MCF 10A (cell line): ENCODE results near the gene STK16. TPM values are rescaled to one million over a fixed set of nuclear protein-coding genes. Genes with fewer than 3 reads are reported as not detected.

ENCODE experiments used
- BruUV-seq: library from RNA; stranded (reverse); fragments of 400-500 nt; replicated peaks from 2 replicates; lab custom pipeline; 2021; lab: Mats Ljungman, UMichigan
- CTCF ChIA-PET: fragments of 300-600 bp; sonication (Branson Sonifier 250); formaldehyde crosslinking; extraction: SDS; loops from one replicate; lab custom pipeline; 2021; ENCODE audit warnings: antibody characterized with exemption, inconsistent platforms; lab: Yijun Ruan, JAX
- POLR2A ChIA-PET: fragments of 300-600, 350-650 bp; sonication (Branson Sonifier 250); formaldehyde crosslinking; extraction: SDS; loops from one replicate; lab custom pipeline; 2020; ENCODE audit warnings: antibody characterized with exemption, inconsistent platforms; lab: Yijun Ruan, JAX
- DNase-seq: peaks from one replicate; pipeline ENCODE4 v3.0.0-alpha.2; 2018; ENCODE audit not compliant: unreplicated experiment
- H3K27ac Mint-ChIP-seq: one replicate; pipeline ENCODE4 v1.8.0; 2022; ENCODE audit warnings: mild to moderate bottlenecking, low read depth, mixed read lengths; ENCODE audit not compliant: unreplicated experiment
- H3K27me3 Mint-ChIP-seq: one replicate; pipeline ENCODE4 v1.8.0; 2022; ENCODE audit warnings: mixed read lengths; ENCODE audit not compliant: insufficient read depth, unreplicated experiment
- H3K36me3 Mint-ChIP-seq: one replicate; pipeline ENCODE4 v1.8.0; 2022; ENCODE audit warnings: mild to moderate bottlenecking, moderate library complexity, mixed read lengths; ENCODE audit not compliant: insufficient read depth, unreplicated experiment
- H3K4me1 Mint-ChIP-seq: one replicate; pipeline ENCODE4 v1.8.0; 2022; ENCODE audit warnings: mixed read lengths; ENCODE audit not compliant: insufficient read depth, unreplicated experiment
- H3K4me3 Mint-ChIP-seq: one replicate; pipeline ENCODE4 v1.8.0; 2022; ENCODE audit warnings: mild to moderate bottlenecking, moderate library complexity, mixed read lengths; ENCODE audit not compliant: unreplicated experiment
- H3K9me3 Mint-ChIP-seq: one replicate; pipeline ENCODE4 v1.8.0; 2022; ENCODE audit warnings: mixed read lengths; ENCODE audit not compliant: unreplicated experiment
- intact Hi-C: fragments of 100-400 bp; cut with micrococcal nuclease; formaldehyde crosslinking; loops from 2 replicates; pipeline ENCODE4 v1.14.1; 2022
- total RNA-seq: library from RNA; stranded (reverse); gene quantifications from 2 replicates; pipeline ENCODE4 v1.2.3, GENCODE V29; 2022
- TF ChIP-seq, protein P1 (sequence below): fragments of 200-600 bp; IDR thresholded peaks from one replicate; pipeline ENCODE4 v1.8.0; 2022; ENCODE audit warnings: antibody characterized with exemption, mild to moderate bottlenecking; ENCODE audit not compliant: unreplicated experiment

STK16 gene
- total RNA-seq, 1 experiment from 2014 or later = 33.4 TPM

DNA sequence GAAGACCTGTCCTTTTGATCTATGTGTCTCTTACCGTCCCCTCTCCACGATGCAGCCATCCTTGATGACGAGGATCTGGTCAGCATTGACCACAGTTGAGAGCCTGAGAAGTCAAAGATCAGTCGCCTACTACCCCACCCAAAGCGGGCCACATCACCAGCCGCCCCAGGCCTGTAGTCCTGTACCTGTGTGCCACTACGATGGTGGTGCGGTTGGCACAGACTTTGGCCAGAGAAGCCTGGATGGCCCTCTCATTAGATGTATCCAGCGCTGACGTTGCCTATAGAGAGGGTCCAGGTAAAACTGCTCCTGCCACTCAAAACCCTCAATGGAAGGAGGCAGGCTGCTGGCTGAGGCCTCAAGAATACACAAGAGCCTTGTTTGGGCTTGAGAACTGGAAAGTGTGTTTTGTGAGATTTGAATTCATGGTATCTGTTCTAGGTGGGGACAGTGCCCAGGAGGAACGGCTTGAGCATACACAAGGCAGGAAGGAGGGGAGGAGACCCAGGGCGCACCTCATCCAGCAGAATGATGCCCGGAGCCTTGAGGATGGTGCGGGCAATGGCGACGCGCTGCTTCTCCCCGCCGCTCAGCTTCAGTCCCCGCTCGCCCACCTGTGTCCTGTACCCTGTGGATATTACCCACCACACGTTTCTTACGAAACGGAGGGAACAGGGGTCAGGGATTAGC, 34.9 kb upstream of the STK16 start:
- H3K36me3 Mint-ChIP-seq = peaks cover 62% of the 10 kb centered on the region
- H3K4me3 Mint-ChIP-seq = no peak overlapping the region
- no peaks in the 10 kb centered on the region for H3K27me3 Mint-ChIP-seq
- no peak for DNase-seq
- H3K4me1 Mint-ChIP-seq = peaks cover 15% of the 10 kb centered on the region
- no peaks in the 10 kb centered on the region for H3K9me3 Mint-ChIP-seq
- intact Hi-C loops = no loop called here
- CTCF ChIA-PET = no interaction called here
- POLR2A ChIA-PET = interaction anchor here (2.7 kb wide), 1 partner anchor 20 kb away, joined by 12 read pairs; the partner anchor contains the start of genes ANKZF1 and ATG9A
- TF ChIP-seq, protein P1, sequence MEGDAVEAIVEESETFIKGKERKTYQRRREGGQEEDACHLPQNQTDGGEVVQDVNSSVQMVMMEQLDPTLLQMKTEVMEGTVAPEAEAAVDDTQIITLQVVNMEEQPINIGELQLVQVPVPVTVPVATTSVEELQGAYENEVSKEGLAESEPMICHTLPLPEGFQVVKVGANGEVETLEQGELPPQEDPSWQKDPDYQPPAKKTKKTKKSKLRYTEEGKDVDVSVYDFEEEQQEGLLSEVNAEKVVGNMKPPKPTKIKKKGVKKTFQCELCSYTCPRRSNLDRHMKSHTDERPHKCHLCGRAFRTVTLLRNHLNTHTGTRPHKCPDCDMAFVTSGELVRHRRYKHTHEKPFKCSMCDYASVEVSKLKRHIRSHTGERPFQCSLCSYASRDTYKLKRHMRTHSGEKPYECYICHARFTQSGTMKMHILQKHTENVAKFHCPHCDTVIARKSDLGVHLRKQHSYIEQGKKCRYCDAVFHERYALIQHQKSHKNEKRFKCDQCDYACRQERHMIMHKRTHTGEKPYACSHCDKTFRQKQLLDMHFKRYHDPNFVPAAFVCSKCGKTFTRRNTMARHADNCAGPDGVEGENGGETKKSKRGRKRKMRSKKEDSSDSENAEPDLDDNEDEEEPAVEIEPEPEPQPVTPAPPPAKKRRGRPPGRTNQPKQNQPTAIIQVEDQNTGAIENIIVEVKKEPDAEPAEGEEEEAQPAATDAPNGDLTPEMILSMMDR = no peak
- peak overlapping the region; percentile 27 for H3K27ac Mint-ChIP-seq
- no TSS peak for BruUV-seq

DNA sequence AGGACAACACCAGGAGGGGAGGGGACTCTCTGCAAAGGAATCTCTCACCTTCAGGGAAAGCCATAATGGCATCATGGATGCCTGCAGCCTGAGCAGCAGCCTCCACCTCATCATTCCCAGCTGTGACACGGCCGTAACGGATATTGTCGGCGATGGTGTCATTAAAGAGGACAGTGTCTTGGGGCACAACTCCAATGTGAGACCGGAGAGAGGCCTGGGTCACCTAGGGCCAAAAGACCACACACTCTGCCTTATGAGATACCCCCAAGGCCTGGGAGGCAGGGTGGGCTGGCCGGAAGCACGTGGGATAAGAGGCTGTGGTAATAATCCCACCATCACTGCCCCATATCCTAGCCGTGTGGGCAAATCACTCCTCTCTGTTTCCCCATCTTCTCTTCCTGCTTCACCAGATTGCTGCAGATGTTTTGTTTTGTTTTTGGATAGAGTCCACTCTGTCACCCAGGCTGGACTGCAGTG, 34.4 kb upstream of the STK16 start:
- Mint-ChIP-seq H3K4me1 (peaks cover 15% of the 10 kb centered on the region), H3K27ac (no peak overlapping the region), H3K27me3 (no peaks in the 10 kb centered on the region), H3K4me3 (no peak overlapping the region), H3K36me3 (peaks cover 62% of the 10 kb centered on the region), H3K9me3 (no peaks in the 10 kb centered on the region)
- intact Hi-C loops = no loop called here
- no TSS peak for BruUV-seq
- TF ChIP-seq, protein P1 = no peak
- DNase-seq = no peak
- CTCF ChIA-PET = interaction anchor here (0.6 to 1.8 kb wide), 5 partner anchors 39 to 844 kb away, joined by 3 to 6 read pairs (median 4); no protein-coding TSS in a partner anchor
- POLR2A ChIA-PET = interaction anchor here (0.7 kb wide), 1 partner anchor 34 kb away, joined by 3 read pairs; no protein-coding TSS in a partner anchor

DNA sequence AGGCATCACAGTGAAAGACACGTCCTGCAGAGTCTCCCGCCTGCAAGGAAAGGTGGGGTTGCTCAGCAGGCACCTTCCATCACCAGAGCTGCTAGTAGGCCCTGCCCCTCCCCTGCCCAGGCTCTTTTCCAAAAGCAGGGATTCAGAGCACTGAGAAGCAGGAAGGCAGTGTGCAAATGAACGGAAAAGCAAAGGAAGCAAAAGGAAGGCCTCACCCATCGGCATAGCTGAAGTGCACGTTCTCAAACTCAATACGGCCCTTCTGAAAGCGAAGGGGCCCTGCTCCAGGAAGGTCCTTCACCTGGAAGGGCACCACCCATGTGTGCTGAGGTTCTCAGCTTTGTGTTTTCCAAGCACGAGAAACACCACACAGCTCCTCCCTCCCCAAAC, 32.3 kb upstream of the STK16 start:
- peaks cover 7% of the 10 kb centered on the region for H3K4me1 Mint-ChIP-seq
- no peak overlapping the region for H3K27ac Mint-ChIP-seq
- intact Hi-C loops = no loop called here
- no peak overlapping the region for H3K4me3 Mint-ChIP-seq
- H3K27me3 Mint-ChIP-seq = no peaks in the 10 kb centered on the region
- TF ChIP-seq, protein P1 = no peak
- no peak for DNase-seq
- peaks cover 67% of the 10 kb centered on the region for H3K36me3 Mint-ChIP-seq
- POLR2A ChIA-PET = interaction anchor here (2.0 kb wide), 1 partner anchor 16 kb away, joined by 7 read pairs; the partner anchor contains the start of genes ANKZF1 and ATG9A
- no TSS peak for BruUV-seq
- no peaks in the 10 kb centered on the region for H3K9me3 Mint-ChIP-seq
- CTCF ChIA-PET = interaction anchor here (0.6 to 1.0 kb wide), 5 partner anchors 20 to 250 kb away, joined by 3 to 4 read pairs (median 4); no protein-coding TSS in a partner anchor

DNA sequence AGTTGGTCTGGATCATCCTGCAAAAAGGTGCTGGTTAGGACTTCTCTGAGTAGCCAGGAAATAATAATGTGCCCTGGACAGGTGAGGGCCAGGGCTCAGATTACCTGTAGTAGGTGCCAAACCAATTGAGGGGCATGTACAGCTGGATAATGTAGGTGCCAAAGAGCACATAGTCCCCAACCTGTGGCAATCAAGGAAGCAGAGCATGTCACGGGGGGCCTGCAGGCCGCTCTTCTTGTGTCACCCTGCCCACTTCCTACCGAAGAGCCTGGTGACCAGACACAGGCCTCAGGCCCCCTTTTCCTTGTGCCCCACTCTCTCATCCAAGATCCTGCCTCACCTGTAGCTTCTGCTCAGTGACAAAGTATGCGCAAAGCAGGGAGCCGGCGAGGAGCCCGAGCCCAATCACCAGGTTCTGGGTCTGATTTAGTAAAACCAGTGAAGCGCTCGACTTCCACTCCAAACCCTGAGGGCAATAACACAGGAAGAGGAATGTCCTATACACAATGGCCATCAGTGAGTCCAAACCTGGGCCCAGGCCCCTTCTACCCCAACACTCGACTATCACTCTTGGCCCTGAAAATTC, 31.7 kb upstream of the STK16 start:
- Mint-ChIP-seq H3K9me3 (no peaks in the 10 kb centered on the region), H3K4me3 (no peak overlapping the region), H3K4me1 (peaks cover 1% of the 10 kb centered on the region), H3K27me3 (no peaks in the 10 kb centered on the region), H3K27ac (peak overlapping the region; percentile 40), H3K36me3 (peaks cover 66% of the 10 kb centered on the region)
- TF ChIP-seq, protein P1 = no peak
- ChIA-PET POLR2A (interaction anchor here (2.0 kb wide), 1 partner anchor 16 kb away, joined by 7 read pairs; the partner anchor contains the start of genes ANKZF1 and ATG9A), CTCF (interaction anchor here (0.9 to 1.0 kb wide), 2 partner anchors 78 to 81 kb away, joined by 3 to 4 read pairs; no protein-coding TSS in a partner anchor)
- no peak for DNase-seq
- intact Hi-C loops = no loop called here
- BruUV-seq = no TSS peak
